Measurements from ENCODE around the gene RNF144B.

RNF144B gene

GRCh38 chr6:18432180-18432579, 45.0 kb downstream of the RNF144B start:
- Histone ChIP-seq H3K9ac (no peak overlapping the region), H3K79me2 (ENCODE audit: insufficient read depth, low read depth) (no peaks in the 10 kb centered on the region), H3K4me3 (IDR thresholded peaks at IDR 0.05; ENCODE audit: insufficient read depth, low read depth, low read length) (no peak overlapping the region), H3K27ac (no peak overlapping the region), H3K36me3 (ENCODE audit: insufficient read depth) (no peaks in the 10 kb centered on the region), H3K4me2 (no peak overlapping the region), H3K27me3 (ENCODE audit: insufficient read depth, low read depth) (no peaks in the 10 kb centered on the region), H2AFZ (ENCODE audit: low read depth) (no peak overlapping the region), H4K20me1 (ENCODE audit: insufficient read depth) (no peaks in the 10 kb centered on the region), H3K4me1 (ENCODE audit: low read depth, poor library complexity, severe bottlenecking) (no peaks in the 10 kb centered on the region)
- TF ChIP-seq CTCF (conservative IDR thresholded peaks at IDR 0.05; ENCODE audit: low read depth, low read length): no peak

GRCh38 chr6:18432619-18433018, 45.5 kb downstream of the RNF144B start:
- Histone ChIP-seq H3K79me2 (ENCODE audit: insufficient read depth, low read depth) (no peaks in the 10 kb centered on the region), H3K9ac (no peak overlapping the region), H3K36me3 (ENCODE audit: insufficient read depth) (no peaks in the 10 kb centered on the region), H3K4me1 (ENCODE audit: low read depth, poor library complexity, severe bottlenecking) (no peaks in the 10 kb centered on the region), H3K27ac (no peak overlapping the region), H3K4me3 (IDR thresholded peaks at IDR 0.05; ENCODE audit: insufficient read depth, low read depth, low read length) (no peak overlapping the region), H3K4me2 (no peak overlapping the region), H4K20me1 (ENCODE audit: insufficient read depth) (no peaks in the 10 kb centered on the region), H2AFZ (ENCODE audit: low read depth) (no peak overlapping the region), H3K27me3 (ENCODE audit: insufficient read depth, low read depth) (no peaks in the 10 kb centered on the region)
- TF ChIP-seq CTCF (conservative IDR thresholded peaks at IDR 0.05; ENCODE audit: low read depth, low read length): no peak

- no peak overlapping the region for H3K9ac ChIP-seq
- H3K4me1 ChIP-seq (ENCODE audit: low read depth, poor library complexity, severe bottlenecking): no peaks in the 10 kb centered on the region
- no peaks in the 10 kb centered on the region for H3K27me3 ChIP-seq (ENCODE audit: insufficient read depth, low read depth)
- H3K4me3 ChIP-seq (IDR thresholded peaks at IDR 0.05; ENCODE audit: insufficient read depth, low read depth, low read length): no peak overlapping the region
- H3K36me3 ChIP-seq (ENCODE audit: insufficient read depth): no peaks in the 10 kb centered on the region
- H3K79me2 ChIP-seq (ENCODE audit: insufficient read depth, low read depth): no peaks in the 10 kb centered on the region
- TF ChIP-seq CTCF (conservative IDR thresholded peaks at IDR 0.05; ENCODE audit: low read depth, low read length): no peak
- H2AFZ ChIP-seq (ENCODE audit: low read depth): no peak overlapping the region
- no peaks in the 10 kb centered on the region for H4K20me1 ChIP-seq (ENCODE audit: insufficient read depth)
- H3K27ac ChIP-seq: no peak overlapping the region
- H3K4me2 ChIP-seq: no peak overlapping the region
These were observed 45.9 kb downstream of the RNF144B start for GRCh38 chr6:18433059-18433458.

- H2AFZ ChIP-seq (ENCODE audit: low read depth): no peak overlapping the region
- H3K36me3 ChIP-seq (ENCODE audit: insufficient read depth): no peaks in the 10 kb centered on the region
- H3K27me3 ChIP-seq (ENCODE audit: insufficient read depth, low read depth): no peaks in the 10 kb centered on the region
- no peak overlapping the region for H3K9ac ChIP-seq
- H4K20me1 ChIP-seq (ENCODE audit: insufficient read depth): no peaks in the 10 kb centered on the region
- no peaks in the 10 kb centered on the region for H3K79me2 ChIP-seq (ENCODE audit: insufficient read depth, low read depth)
- no peak overlapping the region for H3K4me3 ChIP-seq (IDR thresholded peaks at IDR 0.05; ENCODE audit: insufficient read depth, low read depth, low read length)
- H3K4me2 ChIP-seq: no peak overlapping the region
- no peak for TF ChIP-seq CTCF (conservative IDR thresholded peaks at IDR 0.05; ENCODE audit: low read depth, low read length)
- H3K4me1 ChIP-seq (ENCODE audit: low read depth, poor library complexity, severe bottlenecking): peaks cover 11% of the 10 kb centered on the region
- no peak overlapping the region for H3K27ac ChIP-seq
These were observed 49.2 kb downstream of the RNF144B start for GRCh38 chr6:18436341-18436740.
